NCI-H187 (cell line): ENCODE data around the gene IFIT2.
"Not testable (repeated sequence)": the region's sequence is repeated elsewhere in the genome, so short reads cannot be mapped to it uniquely, and the experiment has no call there.

Source experiments
- DNase-seq, 2 experiments: peaks; one replicate each; lab custom pipeline; 2025; lab: John Stamatoyannopoulos, UW

Gene IFIT2

GRCh38 chr10:89280508-89280907 lies 21.3 kb upstream of the IFIT2 start:
- no peak for DNase-seq

GRCh38 chr10:89281606-89282395 lies 20.0 kb upstream of the IFIT2 start:
- no peak for DNase-seq

- no peak for DNase-seq
These were observed 18.6 kb upstream of the IFIT2 start for GRCh38 chr10:89283025-89283935.

- DNase-seq = no peak
These were observed 17.8 kb upstream of the IFIT2 start for GRCh38 chr10:89283936-89284475.

GRCh38 chr10:89284711-89285110 lies 17.1 kb upstream of the IFIT2 start:
- DNase-seq = not testable (repeated sequence)

- not testable (repeated sequence) for DNase-seq
These were observed 16.5 kb upstream of the IFIT2 start for GRCh38 chr10:89285303-89285702.

- no peak for DNase-seq
These were observed 7.1 kb upstream of the IFIT2 start for GRCh38 chr10:89294721-89295239.

- no peak for DNase-seq
These were observed 6.2 kb upstream of the IFIT2 start for GRCh38 chr10:89295597-89295996.

- no peak for DNase-seq
These were observed 5.6 kb upstream of the IFIT2 start for GRCh38 chr10:89296220-89296648.

- DNase-seq = no peak
These were observed 4.5 kb upstream of the IFIT2 start for GRCh38 chr10:89297356-89297755.

- DNase-seq = no peak
These were observed 4.1 kb upstream of the IFIT2 start for GRCh38 chr10:89297791-89298190.

GRCh38 chr10:89299031-89299430 lies 2.8 kb upstream of the IFIT2 start:
- no peak for DNase-seq

GRCh38 chr10:89301232-89301631 lies 614 bp upstream of the IFIT2 start:
- no peak for DNase-seq

- DNase-seq = no peak
These were observed 779 bp downstream of the IFIT2 start for GRCh38 chr10:89302625-89303024.

GRCh38 chr10:89303161-89303560 lies 1.3 kb downstream of the IFIT2 start:
- no peak for DNase-seq

- no peak for DNase-seq
These were observed 2.2 kb downstream of the IFIT2 start for GRCh38 chr10:89304026-89304425.

GRCh38 chr10:89304446-89304845 lies 2.6 kb downstream of the IFIT2 start:
- no peak for DNase-seq

GRCh38 chr10:89304925-89305324 lies 3.1 kb downstream of the IFIT2 start:
- DNase-seq = no peak

GRCh38 chr10:89305766-89306433 lies 4.1 kb downstream of the IFIT2 start:
- DNase-seq = no peak

- no peak for DNase-seq
These were observed 4.8 kb downstream of the IFIT2 start for GRCh38 chr10:89306434-89307268.

GRCh38 chr10:89307269-89307577 lies 5.4 kb downstream of the IFIT2 start:
- DNase-seq = no peak
